ENCODE data around the gene ENAH. TPM values are rescaled to one million over a fixed set of nuclear protein-coding genes. Genes with fewer than 3 reads are reported as not detected.
A peak's percentile ranks its signal among the peaks of the same experiment; 100 is the strongest.

ENAH gene
- total RNA-seq, 4 donors from 2014 or later: 8.6 to 42.5 (median 35.9) TPM

GRCh38 chr1:225484657-225485214 is 168.2 kb downstream of the ENAH start:
- Histone ChIP-seq H3K4me1 (peaks cover 0 to 23% (median 0%) of the 10 kb centered on the region in 3 donors), H3K36me3 (no peaks in the 10 kb centered on the region), H3K4me3 (no peak overlapping the region), H3K9me3 (no peaks in the 10 kb centered on the region), H3K27me3 (peaks cover 0 to 8% (median 0%) of the 10 kb centered on the region in 4 donors), H3K27ac (peak overlapping the region in 1 of 4 donors; percentile 4)
- intact Hi-C loops (cut with DNase I): no loop called here
- 58 to 68% methylated on average over 7 to 10 of the region's 10 CpGs for WGBS, 2 donors
- DNase-seq: no peak
- TF ChIP-seq CTCF (IDR thresholded peaks at IDR 0.05) (no peak), POLR2A (IDR thresholded peaks at IDR 0.05) (no peak)

GRCh38 chr1:225483818-225484656 is 168.9 kb downstream of the ENAH start:
- no peaks in the 10 kb centered on the region for H3K36me3 ChIP-seq
- H3K27me3 ChIP-seq: peaks cover 0 to 8% (median 0%) of the 10 kb centered on the region in 4 donors
- no peak overlapping the region for H3K4me3 ChIP-seq
- intact Hi-C loops (cut with DNase I): no loop called here
- 69 to 74% methylated on average over 20 to 23 of the region's 23 CpGs for WGBS, 2 donors
- TF ChIP-seq POLR2A (IDR thresholded peaks at IDR 0.05) (no peak), CTCF (IDR thresholded peaks at IDR 0.05) (no peak)
- H3K27ac ChIP-seq: peak overlapping the region in 1 of 4 donors; percentile 4
- no peak for DNase-seq
- H3K9me3 ChIP-seq: no peaks in the 10 kb centered on the region
- H3K4me1 ChIP-seq: peaks cover 0 to 26% (median 0%) of the 10 kb centered on the region in 3 donors

- Histone ChIP-seq H3K9me3 (no peaks in the 10 kb centered on the region), H3K36me3 (no peaks in the 10 kb centered on the region), H3K27me3 (peaks cover 0 to 8% (median 0%) of the 10 kb centered on the region in 4 donors), H3K4me3 (no peak overlapping the region), H3K4me1 (peaks cover 0 to 41% (median 0%) of the 10 kb centered on the region in 3 donors), H3K27ac (peak overlapping the region in 2 of 4 donors; percentile 30)
- no peak for DNase-seq
- intact Hi-C loops (cut with DNase I): no loop called here
- 51 to 69% methylated on average over 10 of the region's 10 CpGs for WGBS, 2 donors
- no peak for TF ChIP-seq CTCF (IDR thresholded peaks at IDR 0.05)
- no peak for TF ChIP-seq POLR2A (IDR thresholded peaks at IDR 0.05)
Measured at GRCh38 chr1:225482421-225482950, 170.4 kb downstream of the ENAH start.

GRCh38 chr1:225481738-225482137 is 171.2 kb downstream of the ENAH start:
- no peak overlapping the region for H3K4me3 ChIP-seq
- H3K4me1 ChIP-seq: peaks cover 0 to 41% (median 0%) of the 10 kb centered on the region in 3 donors
- TF ChIP-seq CTCF (IDR thresholded peaks at IDR 0.05) (no peak), POLR2A (IDR thresholded peaks at IDR 0.05) (no peak)
- 32 to 56% methylated on average over 6 of the region's 6 CpGs for WGBS, 2 donors
- DNase-seq: no peak
- intact Hi-C loops (cut with DNase I): no loop called here
- H3K27me3 ChIP-seq: peaks cover 0 to 8% (median 0%) of the 10 kb centered on the region in 4 donors
- H3K36me3 ChIP-seq: no peaks in the 10 kb centered on the region
- H3K27ac ChIP-seq: peak overlapping the region in 1 of 4 donors; percentile 30
- H3K9me3 ChIP-seq: no peaks in the 10 kb centered on the region

All from esophagus squamous epithelium (tissue), 5 donors.